Epithelial cell of proximal tubule (primary cell): ENCODE data around the gene MAPK1IP1L. TPM values are rescaled to one million over a fixed set of nuclear protein-coding genes. Genes with fewer than 3 reads are reported as not detected.
"Not testable (repeated sequence)": the region's sequence is repeated elsewhere in the genome, so short reads cannot be mapped to it uniquely, and the experiment has no call there.

ENCODE experiments used
- DNase-seq: peaks from one replicate; pipeline ENCODE4 v3.0.0-alpha.2; 2011; ENCODE audit warnings: low read depth
- H3K4me3 ChIP-seq: 2 replicates; pipeline ENCODE4 v1.5.1; 2011; ENCODE audit warnings: low read depth, mild to moderate bottlenecking, low read length
- CTCF ChIP-seq: conservative IDR thresholded peaks from 2 replicates; pipeline ENCODE4 v1.5.1; 2012; ENCODE audit warnings: low read depth, mild to moderate bottlenecking, low read length
- total RNA-seq: library from RNA; depleted of rRNA; stranded (reverse); fragments of >200 nt; gene quantifications from 2 replicates; pipeline ENCODE4 v1.2.3, GENCODE V29; 2015

Gene MAPK1IP1L
- total RNA-seq, 1 donor from 2014 or later: 70.9 TPM

GRCh38 chr14:55070981-55071411 lies 19.5 kb downstream of the MAPK1IP1L start:
- DNase-seq: no peak
- no peak overlapping the region for H3K4me3 ChIP-seq
- TF ChIP-seq CTCF: no peak

- peak overlapping the region; percentile 23 for H3K4me3 ChIP-seq
- DNase-seq: peak; percentile 95
- TF ChIP-seq CTCF: no peak
These were observed 20.6 kb downstream of the MAPK1IP1L start for GRCh38 chr14:55071870-55072640.

GRCh38 chr14:55073856-55074255 lies 22.4 kb downstream of the MAPK1IP1L start:
- H3K4me3 ChIP-seq: no peak overlapping the region
- no peak for TF ChIP-seq CTCF
- DNase-seq: no peak

- no peak for DNase-seq
- TF ChIP-seq CTCF: no peak
- H3K4me3 ChIP-seq: no peak overlapping the region
These were observed 23.2 kb downstream of the MAPK1IP1L start for GRCh38 chr14:55074662-55075061.

GRCh38 chr14:55075628-55076175 lies 24.3 kb downstream of the MAPK1IP1L start:
- TF ChIP-seq CTCF: no peak
- no peak for DNase-seq
- no peak overlapping the region for H3K4me3 ChIP-seq

- no peak for DNase-seq
- no peak for TF ChIP-seq CTCF
- H3K4me3 ChIP-seq: no peak overlapping the region
These were observed 26.0 kb downstream of the MAPK1IP1L start for GRCh38 chr14:55077170-55078151.

- DNase-seq, H3K4me3 ChIP-seq: not testable (repeated sequence)
These were observed 28.5 kb downstream of the MAPK1IP1L start for GRCh38 chr14:55079961-55080360.
